NCI-H1694 treated with DMSO at 0.1 percent for 48 hours (cell line): ENCODE measurements around the gene PHIP.

ENCODE experiments used
- DNase-seq: peaks from one replicate; lab custom pipeline; 2025; lab: John Stamatoyannopoulos, UW

PHIP gene

DNA sequence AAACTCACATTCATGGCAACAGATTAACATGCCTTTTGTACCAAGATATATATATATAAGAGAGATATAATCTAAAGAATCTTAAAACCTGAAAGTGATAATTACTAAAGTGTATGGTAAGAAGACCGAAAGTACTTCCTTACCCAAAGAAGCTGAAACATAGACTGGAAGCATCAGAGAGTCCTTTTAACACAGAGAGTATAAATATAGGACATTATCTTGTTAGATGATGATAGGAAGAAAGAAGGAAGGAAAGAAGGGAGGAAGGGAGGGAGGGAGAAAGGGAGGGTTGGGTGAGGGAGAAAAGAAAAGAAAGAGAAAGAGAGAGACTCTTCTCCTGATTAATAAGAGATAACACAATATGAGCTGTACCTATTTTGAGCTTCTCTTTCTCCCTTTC is 68.2 kb downstream of the PHIP start:
- DNase-seq, result no peak

DNA sequence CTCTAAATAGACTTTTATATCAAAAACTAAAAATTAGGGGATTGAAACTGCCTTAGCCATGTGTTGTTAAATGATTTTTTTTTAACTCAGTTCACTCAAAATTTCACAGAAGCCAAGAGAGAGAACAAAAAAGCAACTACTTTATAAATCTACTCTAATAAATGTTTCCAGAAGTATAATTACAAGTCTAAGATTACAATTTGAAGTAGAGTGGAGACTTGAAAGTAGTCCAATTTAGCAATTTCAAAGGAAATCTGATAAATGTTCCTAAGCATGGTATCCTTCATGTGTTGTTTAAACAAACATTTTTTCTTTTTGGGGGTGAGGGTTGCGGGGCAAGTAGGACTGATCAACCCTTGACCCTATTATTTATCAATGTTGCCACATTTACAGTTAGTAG is 72.6 kb downstream of the PHIP start:
- no peak for DNase-seq

DNA sequence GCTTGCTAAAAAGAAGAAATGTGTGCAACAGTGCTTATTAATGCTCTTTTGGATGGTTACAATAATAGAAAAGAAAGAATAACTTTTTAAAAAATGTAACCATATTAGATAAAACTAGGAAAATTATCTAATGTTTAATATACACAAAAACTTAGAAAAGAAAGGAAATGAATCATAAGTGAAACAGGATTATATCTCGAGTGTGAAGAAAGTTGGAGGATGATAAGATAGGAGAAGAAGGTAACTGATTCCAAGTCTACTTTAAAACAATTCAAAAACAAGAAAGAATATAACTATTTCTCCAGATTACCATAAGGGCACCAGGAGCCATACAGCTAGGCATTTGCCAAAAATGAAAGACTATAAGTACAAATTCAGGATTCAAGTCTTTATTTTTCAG is 73.0 kb downstream of the PHIP start:
- no peak for DNase-seq

DNA sequence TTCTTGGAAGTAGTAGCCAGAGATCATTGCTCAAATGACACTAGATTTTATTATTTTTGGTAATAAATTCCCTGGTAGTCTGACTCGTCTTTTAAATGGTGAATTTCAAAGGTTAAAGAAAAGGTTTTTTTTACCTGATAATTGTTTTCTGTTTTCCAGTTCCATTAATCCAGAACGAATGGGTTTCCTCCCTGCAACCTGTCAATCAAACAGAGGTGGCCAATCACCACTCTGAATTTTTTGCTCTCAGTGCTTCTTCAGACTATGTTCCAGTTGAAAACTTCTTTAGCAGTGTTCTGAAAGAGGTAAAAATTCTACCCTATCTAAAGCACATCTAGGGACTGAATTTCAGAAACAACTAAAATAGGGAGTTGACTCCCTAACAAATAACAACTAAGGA is 73.8 kb downstream of the PHIP start:
- DNase-seq, result no peak

DNA sequence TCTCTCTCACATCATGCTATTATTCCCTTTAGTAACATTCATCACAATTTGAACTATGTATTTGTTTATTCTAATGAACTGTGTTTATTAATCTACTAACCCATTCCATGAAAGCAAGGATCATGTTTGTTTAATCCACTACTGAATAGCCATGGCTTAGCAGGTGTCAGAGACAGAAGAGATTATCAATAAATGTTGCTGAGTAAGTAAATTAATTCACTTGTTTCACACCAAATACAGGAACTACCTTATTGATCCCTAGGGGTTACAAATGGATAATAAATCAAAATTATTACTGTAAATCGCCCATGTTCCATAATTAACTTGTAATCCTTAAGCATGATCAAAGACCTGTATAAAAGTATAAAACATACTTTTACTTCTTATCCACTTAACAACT is 76.6 kb downstream of the PHIP start:
- no peak for DNase-seq

DNA sequence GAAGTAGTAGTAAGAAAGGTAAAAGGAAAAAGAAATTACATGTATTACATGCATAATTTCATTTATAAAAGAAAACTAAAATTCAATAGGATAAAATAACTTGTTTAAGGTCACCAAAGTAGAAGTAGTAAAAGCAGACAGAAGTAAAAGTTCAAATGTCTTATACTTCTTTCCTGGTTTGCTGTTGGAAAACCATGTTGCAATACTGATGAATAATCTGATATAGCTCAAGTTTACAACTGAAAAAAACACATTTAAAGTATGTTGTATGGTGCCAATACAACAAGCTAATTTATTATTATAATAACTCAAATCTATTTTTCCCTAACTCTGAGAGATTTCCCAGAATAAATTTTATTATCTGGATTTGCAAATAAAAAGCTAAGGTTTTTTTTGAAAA is 78.3 kb downstream of the PHIP start:
- DNase-seq, result no peak

DNA sequence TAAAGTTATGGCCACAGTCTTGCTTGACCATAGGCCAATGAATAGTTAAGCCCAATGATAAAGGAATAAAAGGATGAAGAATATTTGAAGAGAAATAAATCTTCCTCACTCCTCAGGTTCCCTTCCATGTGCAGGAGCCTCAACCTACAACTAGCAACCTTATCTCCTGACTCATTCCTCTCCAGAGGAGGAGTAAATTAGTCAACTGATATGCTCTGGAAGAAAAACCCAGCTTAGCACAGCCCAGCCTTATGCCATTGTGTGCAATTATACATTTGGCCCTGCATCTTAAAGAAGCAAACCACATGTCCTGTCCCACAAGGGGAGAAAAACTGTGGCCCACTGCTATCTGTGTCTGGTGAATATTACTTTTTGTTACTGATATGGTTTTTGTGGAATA is 82.1 kb downstream of the PHIP start:
- no peak for DNase-seq

DNA sequence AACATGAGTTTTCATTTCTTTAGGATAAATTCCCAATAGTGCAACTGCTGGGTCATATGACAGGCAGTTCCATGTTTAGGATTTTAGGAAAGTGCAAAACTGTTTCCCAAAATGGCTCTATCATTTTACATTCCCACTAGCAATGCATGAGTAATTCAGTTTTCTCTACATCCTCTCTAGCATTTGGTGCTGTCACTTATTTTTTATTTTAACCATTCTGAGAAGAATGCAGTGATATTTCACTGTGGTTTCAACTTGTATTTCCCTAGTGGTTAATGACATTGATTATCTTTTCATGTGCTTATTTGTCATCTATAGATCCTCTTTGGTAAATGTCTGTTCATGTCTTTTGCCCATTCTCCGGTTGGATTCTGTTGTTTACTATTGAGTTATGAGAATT is 82.7 kb downstream of the PHIP start:
- DNase-seq, result no peak

DNA sequence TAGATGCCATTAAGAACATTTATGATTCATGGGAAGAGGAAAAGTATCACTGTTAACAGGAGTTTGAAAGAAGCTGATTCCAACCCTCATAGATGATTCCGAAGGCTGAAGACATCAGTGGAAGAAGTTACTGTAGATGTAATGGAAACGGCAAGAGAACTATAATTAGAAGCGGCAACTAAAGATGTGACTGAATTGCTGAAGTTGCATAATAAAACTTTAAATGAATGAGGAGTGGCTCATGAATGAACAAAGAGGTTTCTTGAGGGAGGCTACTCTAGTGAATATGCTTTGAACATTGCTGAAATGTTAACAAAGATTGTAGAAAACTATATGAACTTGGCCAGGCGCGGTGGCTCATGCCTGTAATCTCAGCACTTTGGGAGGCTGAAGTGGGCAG is 84.1 kb downstream of the PHIP start:
- no peak for DNase-seq

DNA sequence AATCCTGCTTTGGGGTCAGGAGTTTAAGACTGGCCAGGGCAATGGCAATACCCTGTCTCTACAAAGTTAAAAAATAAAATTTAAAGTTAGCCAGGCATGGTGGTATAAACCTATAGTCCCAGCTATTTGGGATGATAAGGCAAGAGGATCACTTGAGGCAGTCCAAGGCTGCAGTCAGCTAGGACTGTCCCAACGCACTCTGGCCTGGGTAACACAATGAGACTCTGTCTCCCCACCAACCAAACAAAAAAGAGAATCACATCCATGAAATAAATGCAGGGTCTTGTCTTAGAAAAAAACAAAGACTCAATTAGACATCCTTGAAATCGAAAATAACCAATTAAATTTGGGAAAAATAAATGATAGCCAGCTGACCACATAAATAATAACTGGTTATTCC is 88.9 kb downstream of the PHIP start:
- no peak for DNase-seq

DNA sequence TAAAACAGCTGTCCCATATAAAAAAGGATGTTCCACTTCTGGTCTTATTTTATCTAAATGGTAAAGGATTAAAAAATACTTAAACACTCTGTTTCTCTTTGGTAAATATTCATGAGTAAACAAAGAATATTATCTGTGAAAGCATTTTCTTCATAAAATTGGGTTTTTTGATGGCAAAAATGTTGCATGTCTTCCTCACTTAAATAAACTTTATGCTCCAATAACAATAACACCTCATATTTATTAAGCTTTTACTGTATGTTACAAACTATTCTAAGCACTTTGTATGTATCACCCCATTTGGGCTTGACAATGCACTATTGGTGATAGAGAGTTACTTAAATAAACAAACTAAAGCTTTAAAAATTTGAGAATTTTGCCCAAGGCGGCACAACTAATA is 91.9 kb downstream of the PHIP start:
- no peak for DNase-seq

DNA sequence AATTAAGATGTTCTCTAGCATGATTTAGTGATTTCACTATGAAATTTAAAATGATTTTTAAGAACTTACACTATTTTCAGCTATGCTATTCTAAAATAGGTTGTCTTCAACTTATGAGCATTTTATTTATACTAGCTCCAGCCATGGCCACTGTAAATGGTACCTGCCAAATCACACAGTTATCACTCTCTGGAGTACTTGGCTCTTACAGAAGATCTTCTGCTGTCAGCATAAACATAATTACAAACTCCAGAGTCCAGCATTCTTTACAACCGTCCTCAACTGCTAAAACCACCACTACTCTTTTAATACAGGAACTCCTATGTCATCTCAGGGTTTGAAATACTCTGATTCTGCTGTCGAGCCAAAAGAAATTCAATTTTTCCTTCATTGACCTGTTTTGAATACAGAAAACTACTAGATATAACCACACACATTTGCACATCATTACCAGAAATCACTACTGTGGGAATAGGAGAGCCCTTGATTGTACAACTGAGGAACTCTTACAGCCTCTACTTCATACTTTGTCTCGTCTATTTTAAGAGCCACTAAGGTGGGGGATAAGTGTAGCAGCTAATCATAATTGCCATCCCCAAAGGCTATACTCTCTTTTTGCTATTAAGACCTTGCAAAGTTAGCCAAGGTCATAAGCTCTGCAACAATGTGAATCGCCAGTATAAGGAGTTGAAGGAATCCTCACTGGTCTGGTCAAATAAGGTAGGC is 93.7 kb downstream of the PHIP start:
- DNase-seq, result no peak

DNA sequence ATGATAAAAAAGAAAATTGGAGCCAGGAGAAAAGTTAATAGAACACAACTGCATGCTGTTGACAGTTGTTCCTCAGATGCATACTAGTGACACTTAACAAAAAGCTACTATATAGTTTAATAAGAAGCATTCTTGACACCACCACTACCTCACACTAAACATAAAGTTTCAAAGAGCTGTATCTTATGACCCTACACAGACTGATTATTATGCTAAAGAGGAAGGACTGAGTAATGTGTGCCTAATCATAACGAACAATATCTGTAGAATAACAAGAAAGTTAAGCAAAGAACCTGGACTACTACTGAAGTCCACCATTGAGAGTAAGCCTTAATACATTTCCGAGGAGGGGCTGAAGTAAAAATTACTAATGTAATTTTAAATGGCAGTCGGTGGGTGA is 110.9 kb downstream of the PHIP start:
- DNase-seq, result no peak

DNA sequence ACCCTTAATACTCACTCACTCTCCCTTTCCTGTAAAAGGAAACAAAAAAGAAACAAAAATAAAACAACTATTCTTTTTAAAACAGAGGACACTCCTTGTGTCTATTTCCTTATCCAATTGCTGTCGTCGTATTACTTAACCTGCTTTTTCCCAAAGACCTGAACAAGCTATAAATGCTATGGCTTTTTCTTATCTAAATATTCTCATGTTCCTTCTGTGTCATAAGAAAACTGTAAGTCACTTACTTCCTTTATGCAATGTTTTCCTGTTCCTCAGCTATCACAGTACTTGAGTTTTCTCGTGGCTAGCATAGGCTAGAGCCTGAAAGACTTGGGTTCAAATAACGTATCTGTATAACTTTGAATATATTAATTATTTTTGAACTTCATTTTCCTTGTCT is 111.5 kb downstream of the PHIP start:
- no peak for DNase-seq

DNA sequence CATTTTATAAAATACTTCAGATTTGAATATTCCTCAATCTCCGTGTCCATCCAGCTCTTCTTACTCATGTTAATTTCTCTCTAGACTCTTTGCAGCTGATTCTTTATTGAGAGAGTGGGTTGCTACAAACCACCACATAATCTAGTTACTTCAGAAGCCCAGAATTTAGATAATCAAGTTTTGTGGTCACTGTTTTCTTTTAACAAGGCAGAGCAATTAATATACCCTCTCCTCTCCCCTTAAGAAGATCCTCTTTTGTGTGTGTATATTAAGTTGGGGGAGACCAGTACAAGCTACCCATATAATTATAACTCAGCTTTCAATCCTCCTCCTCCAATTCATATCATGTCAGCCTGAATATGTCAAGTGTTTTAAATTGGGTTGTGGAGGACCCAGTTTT is 115.6 kb downstream of the PHIP start:
- DNase-seq, result no peak

DNA sequence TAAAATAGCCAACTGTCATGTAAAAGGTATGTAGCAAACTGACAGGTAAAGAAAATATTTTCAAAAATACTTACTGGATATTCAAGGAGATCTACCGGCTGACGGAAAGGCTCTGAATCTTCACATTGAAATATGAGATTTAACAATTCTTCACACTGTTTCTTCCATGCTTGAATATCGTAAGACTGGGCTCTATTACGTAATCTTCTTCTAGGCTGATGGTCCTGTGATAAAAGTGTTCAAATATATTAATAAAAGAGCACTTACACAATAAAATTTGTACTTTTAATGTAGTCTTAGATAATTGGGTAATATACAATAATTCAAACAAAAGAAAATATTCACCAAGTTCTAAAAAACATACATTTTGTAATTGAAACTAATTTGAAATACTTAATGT is 123.3 kb downstream of the PHIP start:
- DNase-seq, result no peak

DNA sequence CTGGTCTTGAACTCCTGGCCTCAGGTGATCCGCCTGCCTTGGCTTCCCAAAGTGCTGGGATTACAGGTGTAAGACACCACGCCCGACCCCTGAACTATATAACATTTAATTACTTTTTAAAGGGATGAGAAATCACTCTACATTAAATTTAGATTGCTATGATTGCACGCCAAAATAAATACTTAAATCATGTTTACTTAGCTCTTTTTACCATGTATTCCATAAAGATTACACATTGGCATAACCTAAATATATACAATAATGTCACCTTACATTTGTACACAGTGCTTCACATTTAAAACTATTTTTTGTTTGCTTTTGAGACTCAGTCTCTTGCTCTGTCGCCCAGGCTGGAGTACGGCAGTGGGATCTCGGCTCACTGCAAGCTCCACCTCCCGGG is 124.3 kb downstream of the PHIP start:
- no peak for DNase-seq

DNA sequence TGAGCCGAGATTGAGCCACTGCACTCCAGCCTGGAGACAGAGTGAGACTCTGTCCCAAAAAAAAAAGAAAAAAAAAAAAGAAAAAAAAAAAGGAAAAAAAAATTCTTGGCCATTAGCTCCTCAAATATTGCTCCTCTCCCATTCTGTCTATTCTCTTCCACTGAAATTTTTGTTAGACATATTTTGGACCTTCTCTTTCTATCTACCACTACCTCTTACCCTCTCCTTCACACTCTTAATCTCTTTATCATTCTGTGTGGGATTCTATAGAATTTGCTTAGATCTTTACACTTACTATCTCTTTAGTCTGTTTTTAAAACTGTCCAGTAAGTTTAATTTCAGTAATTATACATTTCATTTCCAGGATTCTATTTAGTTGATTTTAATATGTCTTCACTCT is 125.7 kb downstream of the PHIP start:
- DNase-seq, result no peak

DNA sequence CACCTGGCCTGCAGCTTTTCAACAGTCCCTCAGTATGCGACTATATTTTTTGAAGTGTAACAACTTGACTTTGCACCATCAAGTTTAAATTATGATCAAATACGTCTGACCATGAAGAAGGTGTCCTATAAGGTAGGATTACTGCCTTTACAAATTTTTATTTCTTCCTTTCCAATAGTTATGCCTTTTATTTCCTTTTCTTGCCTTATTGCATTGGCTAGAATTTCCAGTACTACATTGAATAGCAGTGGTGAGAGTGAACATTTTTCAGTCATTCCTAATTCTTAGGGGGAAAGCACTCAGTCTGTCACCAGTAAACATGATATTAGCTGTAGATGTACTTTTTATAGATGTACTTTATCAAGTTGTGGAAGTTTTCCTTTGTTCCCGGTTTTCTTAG is 129.3 kb downstream of the PHIP start:
- no peak for DNase-seq

DNA sequence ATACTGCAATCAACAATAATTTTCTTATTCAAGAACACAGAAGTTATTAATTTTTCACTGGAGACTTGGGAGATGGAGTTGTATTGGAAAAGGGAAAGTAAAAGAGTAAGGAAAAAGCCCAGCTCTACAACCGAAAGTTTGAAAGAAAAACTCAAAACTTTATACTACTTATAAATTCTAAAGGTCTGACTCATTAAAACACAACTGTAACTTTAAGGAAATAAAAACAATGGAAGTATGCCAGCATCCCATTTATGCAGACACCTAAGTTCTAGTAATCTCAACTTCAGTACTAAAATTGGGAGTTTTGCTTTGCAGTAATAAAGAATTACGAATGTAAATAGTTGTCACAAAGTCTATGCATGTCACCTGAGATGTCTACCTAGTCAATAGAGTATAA is 130.1 kb downstream of the PHIP start:
- DNase-seq, result no peak

DNA sequence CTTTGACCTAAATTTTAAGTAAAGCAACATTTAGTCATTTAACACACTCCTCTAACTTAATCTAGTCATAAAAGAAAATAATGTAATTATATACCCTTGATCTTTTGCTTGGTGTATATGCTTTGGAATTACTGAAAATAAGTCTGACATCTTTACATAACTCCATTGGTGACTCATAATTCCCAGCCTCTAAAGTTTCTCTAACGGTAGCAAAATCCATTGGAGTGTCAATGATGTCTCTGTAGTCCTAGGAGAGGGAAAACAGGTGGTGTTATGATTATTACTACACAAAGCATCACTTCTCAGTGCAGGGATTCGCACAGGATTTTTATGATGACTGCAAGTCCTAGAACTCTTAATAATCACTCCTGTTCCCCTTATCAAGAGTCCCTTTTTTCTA is 130.5 kb downstream of the PHIP start:
- no peak for DNase-seq

DNA sequence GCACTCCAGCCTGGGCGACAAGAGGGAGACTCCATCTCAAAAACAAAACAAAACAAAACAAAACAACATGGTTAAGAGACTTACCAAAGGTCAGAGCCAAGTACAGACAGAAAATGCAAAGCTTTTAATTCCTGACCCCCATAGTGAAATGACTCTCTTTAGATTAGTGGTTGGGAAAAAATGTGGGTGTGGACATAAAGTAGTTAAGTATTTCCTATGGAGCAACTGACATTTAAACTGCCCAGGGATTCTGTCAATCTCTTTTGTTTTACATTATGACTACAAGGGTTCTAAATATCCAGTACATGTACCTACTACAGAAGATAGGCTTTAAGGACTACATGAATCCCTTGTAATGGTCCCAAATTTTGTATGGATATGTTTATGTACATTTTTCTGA is 135.6 kb downstream of the PHIP start:
- DNase-seq, result no peak

DNA sequence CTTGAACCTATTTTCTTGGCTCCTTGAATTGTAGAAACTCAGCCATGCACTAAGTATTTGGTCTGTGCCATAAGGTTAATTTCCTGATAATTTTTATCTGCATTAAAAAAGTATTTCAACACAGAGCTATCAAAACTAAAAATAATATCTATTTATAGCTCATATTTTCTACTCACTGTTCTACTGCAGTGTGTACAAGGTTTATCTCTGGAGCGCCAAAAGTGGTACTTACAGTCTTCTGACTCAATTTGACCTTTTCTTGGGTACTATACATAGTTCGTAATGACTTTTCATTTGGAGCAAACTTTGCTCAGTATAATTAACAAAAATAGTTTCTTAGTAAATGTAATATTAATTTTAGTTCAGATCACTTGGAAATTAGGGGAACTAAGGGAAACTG is 141.5 kb downstream of the PHIP start:
- DNase-seq, result no peak

DNA sequence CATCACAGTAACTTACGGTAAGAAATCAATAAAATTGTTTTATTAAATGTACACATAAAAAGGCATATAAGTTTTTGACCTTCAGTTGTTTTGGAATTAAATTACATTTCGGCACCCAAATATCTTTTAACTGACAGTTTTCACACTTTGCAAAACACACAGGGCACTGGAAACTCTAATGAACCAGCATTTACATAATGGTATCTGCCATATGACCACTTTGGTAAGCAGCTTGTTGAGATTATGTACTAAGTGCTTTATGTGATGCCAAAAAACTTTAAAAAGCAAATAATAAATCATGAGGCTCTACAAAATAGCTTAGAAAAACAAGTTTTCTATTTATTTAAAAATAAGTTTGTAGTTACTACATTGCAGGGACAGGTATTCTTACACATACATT is 142.5 kb downstream of the PHIP start:
- DNase-seq, result no peak

DNA sequence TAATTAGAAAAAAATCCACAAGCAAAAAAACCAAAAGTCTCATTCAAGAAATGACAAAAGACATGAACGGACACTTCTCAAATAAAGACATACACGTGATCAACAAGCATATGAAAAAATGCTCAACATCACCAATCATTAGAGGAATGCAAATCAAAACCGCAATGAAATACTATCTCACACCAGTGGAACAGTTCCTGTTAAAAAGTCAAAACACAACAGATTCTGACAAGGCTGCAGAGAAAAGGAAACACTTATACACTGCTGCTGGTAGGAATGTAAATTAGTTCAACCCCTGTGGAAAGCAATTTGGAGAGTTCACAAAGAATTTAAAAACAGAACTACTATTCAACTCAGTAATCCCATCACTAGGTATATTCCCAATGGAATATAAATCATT is 152.7 kb downstream of the PHIP start:
- DNase-seq, result no peak
